ENCODE measurements around the gene CD19.
A peak's percentile ranks its signal among the peaks of the same experiment; 100 is the strongest.
"Not testable (repeated sequence)": the region's sequence is repeated elsewhere in the genome, so short reads cannot be mapped to it uniquely, and the experiment has no call there.

CD19 gene

GRCh38 chr16:28974007-28974436 lies 42.3 kb downstream of the CD19 start:
- peaks cover 18 to 42% (median 25%) of the 10 kb centered on the region in 10 experiments for H3K4me1 ChIP-seq
- H4K20me1 ChIP-seq: peaks cover 0 to 27% (median 0%) of the 10 kb centered on the region in 11 experiments; a peak in 8 of 22 replicates
- no peak for TF ChIP-seq Cebpa-rat (IDR thresholded peaks at IDR 0.05)
- peak overlapping the region; percentile 80 to 97 (median 88) for H3K4me3 ChIP-seq
- peaks cover 9 to 30% (median 19%) of the 10 kb centered on the region in 11 experiments; a peak in 18 of 22 replicates for H3K36me3 ChIP-seq
- peak overlapping the region; percentile 82 to 95 (median 89); a peak in 21 of 22 replicates for H3K9ac ChIP-seq
- H3K9me3 ChIP-seq (replicated peaks in 1 of 11): no peaks in the 10 kb centered on the region
- H3K27ac ChIP-seq: peak overlapping the region; percentile 69 to 90 (median 86); a peak in 21 of 22 replicates
- H3K4me2 ChIP-seq: peak overlapping the region; percentile 86 to 100 (median 97)
- no peaks in the 10 kb centered on the region for H3K27me3 ChIP-seq

- Histone ChIP-seq H3K27ac (peak within 1 kb of the TSS; percentile 69 to 90 (median 86)), H4K20me1 (peaks cover 0 to 27% (median 0%) of the 10 kb centered on the region in 11 experiments; a peak in 8 of 22 replicates), H3K4me2 (peak within 1 kb of the TSS; percentile 86 to 100 (median 97)), H3K9ac (peak within 1 kb of the TSS; percentile 82 to 95 (median 89)), H3K9me3 (replicated peaks in 1 of 11) (no peaks in the 10 kb centered on the region), H3K36me3 (peaks cover 13 to 36% (median 25%) of the 10 kb centered on the region in 11 experiments; a peak in 19 of 22 replicates), H3K4me1 (peaks cover 18 to 42% (median 25%) of the 10 kb centered on the region in 10 experiments), H3K27me3 (no peaks in the 10 kb centered on the region), H3K4me3 (peak within 1 kb of the TSS; percentile 80 to 97 (median 88))
- no peak for TF ChIP-seq Cebpa-rat (IDR thresholded peaks at IDR 0.05)
Observed at GRCh38 chr16:28974437-28975157, 42.8 kb downstream of the CD19 start, which contains the start of gene SPNS1. Gene SPNS1 (plus strand): TSS chr16:28974778. CDS start chr16:28975152, 374 bp downstream.

GRCh38 chr16:28975158-28975599 lies 43.4 kb downstream of the CD19 start:
- peak overlapping the region; percentile 80 to 97 (median 88) for H3K4me3 ChIP-seq
- no peak for TF ChIP-seq Cebpa-rat (IDR thresholded peaks at IDR 0.05)
- H3K27me3 ChIP-seq: no peaks in the 10 kb centered on the region
- peak overlapping the region; percentile 69 to 90 (median 86) for H3K27ac ChIP-seq
- no peaks in the 10 kb centered on the region for H3K9me3 ChIP-seq (replicated peaks in 1 of 11)
- H4K20me1 ChIP-seq: peaks cover 0 to 29% (median 0%) of the 10 kb centered on the region in 11 experiments; a peak in 8 of 22 replicates
- H3K36me3 ChIP-seq: peaks cover 13 to 42% (median 30%) of the 10 kb centered on the region in 11 experiments; a peak in 21 of 22 replicates
- H3K9ac ChIP-seq: peak overlapping the region; percentile 82 to 95 (median 89)
- peak overlapping the region; percentile 86 to 100 (median 97) for H3K4me2 ChIP-seq
- peaks cover 18 to 42% (median 25%) of the 10 kb centered on the region in 10 experiments for H3K4me1 ChIP-seq

GRCh38 chr16:28977703-28978662 lies 46.2 kb downstream of the CD19 start:
- peaks cover 0 to 44% (median 6%) of the 10 kb centered on the region in 11 experiments; a peak in 12 of 22 replicates for H4K20me1 ChIP-seq
- H3K9ac ChIP-seq: peak overlapping the region in 1 of 11 experiments; percentile 23; a peak in 2 of 22 replicates
- H3K36me3 ChIP-seq: peaks cover 35 to 70% (median 58%) of the 10 kb centered on the region in 11 experiments
- H3K9me3 ChIP-seq (replicated peaks in 1 of 11): peaks cover 0 to 12% (median 8%) of the 10 kb centered on the region in 11 experiments; a peak in 16 of 22 replicates
- no peak for TF ChIP-seq Cebpa-rat (IDR thresholded peaks at IDR 0.05)
- H3K4me1 ChIP-seq: peaks cover 19 to 48% (median 28%) of the 10 kb centered on the region in 10 experiments
- H3K27me3 ChIP-seq: no peaks in the 10 kb centered on the region
- H3K27ac ChIP-seq: no peak overlapping the region
- no peak overlapping the region for H3K4me3 ChIP-seq
- peak overlapping the region in 2 of 11 experiments; percentile 93 to 97; a peak in 3 of 22 replicates for H3K4me2 ChIP-seq

GRCh38 chr16:28980330-28980729 lies 48.6 kb downstream of the CD19 start:
- not testable (repeated sequence) for H3K27ac ChIP-seq, H3K4me2 ChIP-seq, H3K4me3 ChIP-seq, H3K9ac ChIP-seq, H3K27me3 ChIP-seq
- peaks cover 0 to 12% (median 8%) of the 10 kb centered on the region in 11 experiments; a peak in 16 of 22 replicates for H3K9me3 ChIP-seq (replicated peaks in 1 of 11)
- H3K36me3 ChIP-seq: peaks cover 38 to 83% (median 72%) of the 10 kb centered on the region in 11 experiments
- peaks cover 2 to 64% (median 22%) of the 10 kb centered on the region in 11 experiments; a peak in 17 of 22 replicates for H4K20me1 ChIP-seq
- H3K4me1 ChIP-seq: peaks cover 32 to 63% (median 40%) of the 10 kb centered on the region in 10 experiments

- Histone ChIP-seq H3K27me3 (no peaks in the 10 kb centered on the region), H3K4me3 (no peak overlapping the region)
Observed at GRCh38 chr16:28980929-28981328, 49.2 kb downstream of the CD19 start.

GRCh38 chr16:28981517-28981916 lies 49.7 kb downstream of the CD19 start:
- Histone ChIP-seq H3K4me2 (no peak overlapping the region), H3K4me3 (no peak overlapping the region), H3K27me3 (no peaks in the 10 kb centered on the region), H3K9me3 (replicated peaks in 1 of 11) (peaks cover 2 to 18% (median 11%) of the 10 kb centered on the region in 11 experiments; a peak in 21 of 22 replicates), H3K27ac (no peak overlapping the region), H3K4me1 (peaks cover 32 to 57% (median 38%) of the 10 kb centered on the region in 10 experiments), H4K20me1 (peaks cover 2 to 68% (median 25%) of the 10 kb centered on the region in 11 experiments; a peak in 17 of 22 replicates), H3K9ac (no peak overlapping the region), H3K36me3 (peaks cover 39 to 91% (median 80%) of the 10 kb centered on the region in 11 experiments)
- TF ChIP-seq Cebpa-rat (IDR thresholded peaks at IDR 0.05): no peak

More at GRCh38 chr16:28980929-28981328, 49.2 kb downstream of the CD19 start:
- Histone ChIP-seq H3K4me1 (peaks cover 32 to 63% (median 40%) of the 10 kb centered on the region in 10 experiments), H3K36me3 (peaks cover 38 to 85% (median 75%) of the 10 kb centered on the region in 11 experiments), H3K9me3 (replicated peaks in 1 of 11) (peaks cover 0 to 12% (median 8%) of the 10 kb centered on the region in 11 experiments; a peak in 16 of 22 replicates), H4K20me1 (peaks cover 2 to 69% (median 25%) of the 10 kb centered on the region in 11 experiments; a peak in 17 of 22 replicates), H3K27ac (no peak overlapping the region), H3K4me2 (no peak overlapping the region), H3K9ac (no peak overlapping the region)
- no peak for TF ChIP-seq Cebpa-rat (IDR thresholded peaks at IDR 0.05)

GRCh38 chr16:28982418-28982817 lies 50.6 kb downstream of the CD19 start:
- Histone ChIP-seq H3K4me3 (no peak overlapping the region), H3K27ac (no peak overlapping the region), H3K36me3 (peaks cover 48 to 92% (median 80%) of the 10 kb centered on the region in 11 experiments), H3K4me1 (peaks cover 32 to 48% (median 40%) of the 10 kb centered on the region in 10 experiments), H4K20me1 (peaks cover 2 to 63% (median 25%) of the 10 kb centered on the region in 11 experiments; a peak in 17 of 22 replicates), H3K4me2 (peak overlapping the region in 3 of 11 experiments; percentile 96 to 100 (median 98); a peak in 3 of 22 replicates), H3K9me3 (replicated peaks in 1 of 11) (peaks cover 11 to 27% (median 20%) of the 10 kb centered on the region in 11 experiments), H3K27me3 (no peaks in the 10 kb centered on the region), H3K9ac (no peak overlapping the region)
- TF ChIP-seq Cebpa-rat (IDR thresholded peaks at IDR 0.05): no peak
